IMR-90 (cell line): ENCODE results near the gene HMGCL. TPM values are rescaled to one million over a fixed set of nuclear protein-coding genes. Genes with fewer than 3 reads are reported as not detected.
A peak's percentile ranks its signal among the peaks of the same experiment; 100 is the strongest.

Experiments
- ATAC-seq: fragments of 200-7000 bp; cut with Tn5 transposase; 2 replicates; pipeline ENCODE4 v1.9.1; 2020; ENCODE audit warnings: low read depth, mild to moderate bottlenecking, moderate library complexity
- BruUV-seq: library from RNA; stranded (reverse); fragments of 400-500 nt; replicated peaks from 2 replicates; lab custom pipeline; 2021; lab: Mats Ljungman, UMichigan
- CTCF ChIA-PET: fragments of 300-600 bp; formaldehyde crosslinking; extraction: SDS; loops from one replicate; lab custom pipeline; 2021; ENCODE audit warnings: antibody characterized with exemption; lab: Yijun Ruan, JAX
- POLR2A ChIA-PET: fragments of 300-600 bp; sonication (Branson Sonifier 250); formaldehyde crosslinking; loops from one replicate; lab custom pipeline; 2022; ENCODE audit warnings: antibody characterized with exemption; ENCODE audit not compliant: unreplicated experiment; lab: Charles Lee
- DNase-seq: peaks from one replicate; pipeline ENCODE4 v3.0.0; 2013
- H2AFZ ChIP-seq: replicated peaks from 2 replicates; pipeline ENCODE3; 2013; ENCODE audit warnings: low read length, mild to moderate bottlenecking; ENCODE audit not compliant: poor library complexity
- H2AK5ac ChIP-seq: 2 replicates; pipeline ENCODE4 v1.6.1; 2013; ENCODE audit warnings: low read depth, low read length, inconsistent platforms
- H2AK9ac ChIP-seq: replicated peaks from 2 replicates; pipeline ENCODE3; 2013; ENCODE audit warnings: mild to moderate bottlenecking, low read depth, low read length, moderate library complexity; ENCODE audit not compliant: poor library complexity
- H2BK120ac ChIP-seq: 2 replicates; pipeline ENCODE4 v1.6.1; 2013; ENCODE audit warnings: low read depth, low read length, inconsistent platforms
- H2BK15ac ChIP-seq: 3 replicates; pipeline ENCODE4 v1.6.1; 2013; ENCODE audit warnings: low read depth, low read length, inconsistent platforms
- H2BK20ac ChIP-seq: 2 replicates; pipeline ENCODE4 v1.6.1; 2013; ENCODE audit warnings: low read depth, mild to moderate bottlenecking, inconsistent platforms, low read length, moderate library complexity
- H2BK5ac ChIP-seq: 2 replicates; pipeline ENCODE4 v1.6.1; 2013; ENCODE audit warnings: mild to moderate bottlenecking, low read depth, low read length, inconsistent platforms; ENCODE audit not compliant: poor library complexity, severe bottlenecking
- H3K14ac ChIP-seq: replicated peaks from 2 replicates; pipeline ENCODE4 v1.6.1; 2013; ENCODE audit warnings: low read depth, low read length, inconsistent platforms
- H3K18ac ChIP-seq: 2 replicates; pipeline ENCODE4 v1.6.1; 2013; ENCODE audit warnings: low read depth, low read length, control low read depth
- H3K23ac ChIP-seq: 2 replicates; pipeline ENCODE4 v1.6.1; 2013; ENCODE audit warnings: low read depth, low read length, inconsistent platforms
- H3K27ac ChIP-seq: 2 replicates; pipeline ENCODE4 v1.5.1; 2013; ENCODE audit warnings: mild to moderate bottlenecking, control low read depth, low read length; ENCODE audit not compliant: insufficient read depth
- H3K27me3 ChIP-seq: 2 replicates; pipeline ENCODE4 v1.6.1; 2013; ENCODE audit warnings: low read length; ENCODE audit not compliant: control insufficient read depth, insufficient read depth
- H3K36me3 ChIP-seq: 2 replicates; pipeline ENCODE4 v1.6.1; 2013; ENCODE audit warnings: low read length, mixed read lengths; ENCODE audit not compliant: control insufficient read depth, insufficient read depth
- H3K4ac ChIP-seq: 2 replicates; pipeline ENCODE4 v1.6.1; 2013; ENCODE audit warnings: low read depth, low read length, inconsistent platforms
- H3K4me1 ChIP-seq: 2 replicates; pipeline ENCODE4 v1.6.1; 2013; ENCODE audit warnings: low read length, mixed read lengths; ENCODE audit not compliant: control insufficient read depth, insufficient read depth
- H3K4me2 ChIP-seq: 2 replicates; pipeline ENCODE4 v1.6.1; 2013; ENCODE audit warnings: low read depth, mild to moderate bottlenecking, control low read depth, low read length, moderate library complexity
- H3K4me3 ChIP-seq: 2 replicates; pipeline ENCODE4 v1.5.1; 2013; ENCODE audit warnings: low read depth, mild to moderate bottlenecking, control low read depth, low read length, moderate library complexity; ENCODE audit not compliant: insufficient read depth
- H3K56ac ChIP-seq: 2 replicates; pipeline ENCODE4 v1.6.1; 2013; ENCODE audit warnings: low read length, inconsistent platforms; ENCODE audit not compliant: insufficient read depth; ENCODE audit errors: extremely low read depth
- H3K79me1 ChIP-seq, 2 experiments: 2 replicates each; pipeline ENCODE4 v1.6.1; 2013; ENCODE audit warnings: low read length in 2 of 2, inconsistent platforms in 1 of 2, low read depth in 1 of 2
- H3K9ac ChIP-seq: 2 replicates; pipeline ENCODE4 v1.6.1; 2013; ENCODE audit warnings: low read depth, low read length, control low read depth
- H3K9me1 ChIP-seq: 2 replicates; pipeline ENCODE4 v1.6.1; 2013; ENCODE audit warnings: low read length, inconsistent platforms; ENCODE audit not compliant: insufficient read depth
- H3K9me3 ChIP-seq: 2 replicates; pipeline ENCODE4 v1.6.1; 2013; ENCODE audit warnings: low read length; ENCODE audit not compliant: control insufficient read depth, insufficient read depth
- H4K20me1 ChIP-seq: 2 replicates; pipeline ENCODE4 v1.6.1; 2013; ENCODE audit warnings: low read length, inconsistent platforms; ENCODE audit not compliant: insufficient read depth
- H4K5ac ChIP-seq: 2 replicates; pipeline ENCODE4 v1.6.1; 2013; ENCODE audit warnings: mild to moderate bottlenecking, low read depth, low read length, control low read depth
- H4K8ac ChIP-seq, 2 experiments: 2 replicates each; pipeline ENCODE4 v1.6.1; 2013; ENCODE audit warnings: low read depth in 2 of 2, low read length in 2 of 2, control low read depth in 1 of 2, inconsistent platforms in 1 of 2
- H4K91ac ChIP-seq: 2 replicates; pipeline ENCODE4 v1.6.1; 2013; ENCODE audit warnings: low read depth, low read length, inconsistent platforms; ENCODE audit not compliant: insufficient read depth
- FOS ChIP-seq: fragments of 150-350 bp; IDR thresholded peaks from 2 replicates; pipeline ENCODE4 v1.6.1; 2016; ENCODE audit warnings: low read depth, low read length
- MAZ ChIP-seq: IDR thresholded peaks from 2 replicates; pipeline ENCODE4 v1.6.1; 2012; ENCODE audit warnings: low read depth, mild to moderate bottlenecking, low read length, improper control_type of control experiment, moderate library complexity, borderline replicate concordance
- RAD21 ChIP-seq: IDR thresholded peaks from 2 replicates; pipeline ENCODE4 v1.6.1; 2012; ENCODE audit warnings: low read length, improper control_type of control experiment
- RFX5 ChIP-seq: IDR thresholded peaks from 2 replicates; pipeline ENCODE4 v1.8.0; 2012; ENCODE audit warnings: low read depth, mild to moderate bottlenecking, low read length, moderate library complexity
- SMC3 ChIP-seq: fragments of 150-350 bp; IDR thresholded peaks from 2 replicates; pipeline ENCODE4 v1.6.1; 2016; ENCODE audit warnings: low read depth, mild to moderate bottlenecking, antibody characterized with exemption, low read length, moderate library complexity
- WGBS, 2 experiments: methylation state at CpG; one replicate each; pipeline versions ENCODE4 v1.1.5 to v1.1.7; 2013; ENCODE audit warnings: missing lambda C conversion rate in 2 of 2; ENCODE audit not compliant: insufficient read length in 1 of 2; ENCODE audit errors: extremely low coverage in 2 of 2; 5-methylcytosine and 5-hydroxymethylcytosine counted together
- dilution Hi-C: fragments of 300-500 bp; cut with HindIII; formaldehyde crosslinking; loops from one replicate; pipeline ENCODE4 v1.14.3; 2018; ENCODE audit warnings: low sequenced_read_pairs; ENCODE audit not compliant: unreplicated experiment
- in situ Hi-C: fragments of 300-500 bp; cut with MboI; formaldehyde crosslinking; loops from 3 replicates; pipeline ENCODE4 v1.14.3; 2019; ENCODE audit warnings: low sequenced_read_pairs, inconsistent platforms, mixed read lengths
- intact Hi-C: fragments of 100-400 bp; cut with micrococcal nuclease; formaldehyde crosslinking; loops from 2 replicates; pipeline ENCODE4 v1.10.0; 2022
- polyA plus RNA-seq, 3 experiments: library from polyadenylated mRNA; depleted of rRNA; stranded (reverse); fragments of >200 nt; gene quantifications; 2 replicates each; pipeline ENCODE4 v1.2.3, GENCODE V29; 2012; ENCODE audit warnings: low replicate concordance in 1 of 3
- total RNA-seq: library from RNA; depleted of rRNA; stranded (reverse); fragments of >200 nt; gene quantifications from 2 replicates; pipeline ENCODE4 v1.2.3, GENCODE V29; 2012
- TF ChIP-seq, protein P1 (sequence below): conservative IDR thresholded peaks from 2 replicates; pipeline ENCODE4 v1.5.1; 2012; ENCODE audit warnings: mild to moderate bottlenecking, low read depth, low read length, improper control_type of control experiment

The HMGCL gene
- total and polyA plus RNA-seq, 2 of the 4 experiments (the other 2 are of a cell fraction): 30.6 to 33.5 TPM

DNA sequence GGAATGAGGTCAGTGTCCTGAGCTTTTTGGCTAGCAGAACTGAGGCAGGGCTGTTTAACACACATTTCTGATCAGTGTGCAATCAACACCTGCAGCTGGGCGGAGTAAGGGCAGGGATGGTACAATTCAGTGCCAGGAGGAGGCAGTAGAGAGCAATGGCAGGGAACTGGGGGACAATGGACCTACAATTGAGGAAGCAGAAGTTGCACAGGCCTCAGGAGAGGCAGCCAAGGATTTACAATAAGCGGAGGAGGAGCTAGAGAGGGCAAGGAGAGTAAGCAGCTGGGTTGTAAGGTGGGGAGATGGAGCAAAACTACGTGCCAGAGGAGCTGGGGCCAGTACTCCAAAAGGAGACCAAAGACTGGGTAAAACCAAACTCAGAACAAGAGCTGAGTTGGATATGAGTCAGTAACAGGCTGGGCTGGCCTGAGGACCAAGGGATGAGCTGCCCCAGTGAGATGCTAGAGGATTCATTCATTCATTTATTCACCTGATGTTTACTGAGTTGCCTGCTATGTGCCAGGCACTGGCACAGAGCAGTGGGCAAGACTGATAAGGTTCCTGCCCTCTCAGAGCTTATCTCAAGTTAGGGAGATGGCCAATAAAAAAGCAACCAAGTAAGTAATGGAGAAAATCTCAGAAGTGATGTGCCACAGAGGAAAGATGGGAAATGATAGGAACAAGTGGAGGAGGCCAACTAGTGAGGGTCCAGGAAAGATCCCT is 14.2 kb downstream of the HMGCL start:
- Histone ChIP-seq H4K5ac (no peak overlapping the region), H3K27ac (no peak overlapping the region), H3K9ac (no peak overlapping the region), H2BK15ac (no peak overlapping the region), H3K4me3 (no peak overlapping the region), H3K18ac (no peak overlapping the region), H3K4me2 (no peak overlapping the region), H2BK120ac (no peak overlapping the region), H2BK5ac (no peak overlapping the region), H4K20me1 (no peaks in the 10 kb centered on the region), H3K79me1 (no peaks in the 10 kb centered on the region), H3K36me3 (peaks cover 43% of the 10 kb centered on the region), H4K8ac (no peak overlapping the region), H3K14ac (no peak overlapping the region), H3K27me3 (no peaks in the 10 kb centered on the region), H3K56ac (no peak overlapping the region), H4K91ac (no peak overlapping the region), H3K4ac (no peak overlapping the region), H3K4me1 (no peaks in the 10 kb centered on the region), H3K9me3 (no peaks in the 10 kb centered on the region), H2AK9ac (no peak overlapping the region), H3K23ac (no peak overlapping the region), H2AK5ac (no peak overlapping the region; the same call in 1 of the 2 replicates), H3K9me1 (peaks cover 5% of the 10 kb centered on the region; the same call in 1 of the 2 replicates), H2BK20ac (no peak overlapping the region), H2AFZ (peak overlapping the region; percentile 41)
- ATAC-seq (peak; percentile 64), DNase-seq (peak; percentile 16)
- ChIA-PET POLR2A (no interaction called here), CTCF (interaction anchor here (0.5 to 2.0 kb wide), 8 partner anchors 8 to 223 kb away, joined by 3 to 7 read pairs (median 3); no protein-coding TSS in a partner anchor)
- in situ Hi-C loops: no loop called here
- no TSS peak for BruUV-seq
- dilution Hi-C loops: no loop called here
- no CpG with 5 or more reads among the region's 3 CpGs for WGBS, 2 experiments
- TF ChIP-seq SMC3 (peak; percentile 49; the same call in 1 of the 2 replicates), MAZ (no peak), RAD21 (peak; percentile 53), FOS (no peak), RFX5 (no peak)
- TF ChIP-seq, protein P1, sequence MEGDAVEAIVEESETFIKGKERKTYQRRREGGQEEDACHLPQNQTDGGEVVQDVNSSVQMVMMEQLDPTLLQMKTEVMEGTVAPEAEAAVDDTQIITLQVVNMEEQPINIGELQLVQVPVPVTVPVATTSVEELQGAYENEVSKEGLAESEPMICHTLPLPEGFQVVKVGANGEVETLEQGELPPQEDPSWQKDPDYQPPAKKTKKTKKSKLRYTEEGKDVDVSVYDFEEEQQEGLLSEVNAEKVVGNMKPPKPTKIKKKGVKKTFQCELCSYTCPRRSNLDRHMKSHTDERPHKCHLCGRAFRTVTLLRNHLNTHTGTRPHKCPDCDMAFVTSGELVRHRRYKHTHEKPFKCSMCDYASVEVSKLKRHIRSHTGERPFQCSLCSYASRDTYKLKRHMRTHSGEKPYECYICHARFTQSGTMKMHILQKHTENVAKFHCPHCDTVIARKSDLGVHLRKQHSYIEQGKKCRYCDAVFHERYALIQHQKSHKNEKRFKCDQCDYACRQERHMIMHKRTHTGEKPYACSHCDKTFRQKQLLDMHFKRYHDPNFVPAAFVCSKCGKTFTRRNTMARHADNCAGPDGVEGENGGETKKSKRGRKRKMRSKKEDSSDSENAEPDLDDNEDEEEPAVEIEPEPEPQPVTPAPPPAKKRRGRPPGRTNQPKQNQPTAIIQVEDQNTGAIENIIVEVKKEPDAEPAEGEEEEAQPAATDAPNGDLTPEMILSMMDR: peak; percentile 55
- intact Hi-C loops: no loop called here
